GM12892 (cell line): ENCODE data around the gene SAMD13.

ENCODE experiments used
- POLR2A ChIP-seq: IDR thresholded peaks from 2 replicates; pipeline ENCODE4 v1.6.1; 2011; ENCODE audit warnings: low read depth, low read length, control low read depth
- POLR2AphosphoS5 ChIP-seq: IDR thresholded peaks from 2 replicates; pipeline ENCODE4 v1.6.1; 2011; ENCODE audit warnings: low read depth, low read length, control low read depth
- TAF1 ChIP-seq: IDR thresholded peaks from 2 replicates; pipeline ENCODE4 v1.6.1; 2011; ENCODE audit warnings: low read depth, mild to moderate bottlenecking, control low read depth, low read length, borderline replicate concordance

DNA sequence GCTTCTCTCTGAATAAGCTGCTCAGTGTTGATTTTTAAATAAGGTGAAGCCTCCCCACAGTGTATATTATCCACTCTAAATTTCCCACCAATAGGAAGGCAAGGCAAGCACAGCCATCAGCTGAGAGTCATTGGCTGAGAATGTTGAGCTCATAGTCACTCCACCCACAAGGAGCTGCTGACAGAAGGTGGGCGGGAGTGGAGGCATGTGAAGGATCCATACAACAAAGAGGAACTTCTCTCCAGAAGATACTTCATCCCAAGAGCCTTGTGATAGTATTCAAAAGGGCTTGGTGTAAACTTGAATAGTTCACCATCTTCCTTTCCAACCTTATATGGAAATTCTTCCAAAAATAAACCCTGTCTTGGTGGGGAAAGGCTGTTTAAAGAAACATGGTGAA is 42.8 kb downstream of the SAMD13 start:
- no peak for TF ChIP-seq POLR2AphosphoS5
- TF ChIP-seq POLR2A: no peak
- TF ChIP-seq TAF1: no peak
